ENCODE data around the gene RASA4.
"Not testable (repeated sequence)": the region's sequence is repeated elsewhere in the genome, so short reads cannot be mapped to it uniquely, and the experiment has no call there.

RASA4 gene

DNA sequence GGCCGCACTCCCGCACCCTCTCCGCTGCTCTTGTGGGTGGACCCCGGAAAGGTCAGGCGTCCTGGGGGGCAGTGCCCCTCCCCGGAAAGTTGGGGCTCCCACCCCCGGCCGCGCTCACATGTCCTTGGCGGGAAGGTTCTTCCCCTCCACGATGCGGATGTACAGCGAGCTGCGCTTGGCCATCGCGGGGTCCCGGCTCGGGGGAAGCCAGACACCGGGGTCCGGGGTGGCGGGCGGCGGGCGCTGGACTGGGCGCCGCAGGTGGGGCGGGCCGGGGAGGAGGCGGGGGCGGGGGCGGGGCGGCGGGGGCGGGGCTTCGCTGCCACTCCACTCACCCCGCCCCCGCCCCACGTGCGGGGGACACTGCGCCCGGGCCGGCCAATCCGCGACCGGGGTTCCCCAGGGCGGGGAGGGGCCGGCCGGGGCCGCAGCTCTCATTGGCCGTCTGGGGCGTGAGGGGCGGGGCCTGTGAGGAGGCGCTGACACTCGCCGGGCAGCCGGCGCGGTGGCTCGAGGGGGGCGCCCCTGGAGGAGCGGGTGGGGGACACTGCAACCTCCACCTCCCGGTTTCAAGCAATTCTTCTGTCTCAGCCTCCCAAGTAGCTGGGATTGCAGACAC is at the start of gene RASA4:
TSS of gene RASA4 (minus strand) at position 250 of the 619 bp plus-strand sequence. CDS start at position 183, 67 bp downstream.
- DNase-seq (ENCODE audit: low spot score) = peak; percentile 35

DNA sequence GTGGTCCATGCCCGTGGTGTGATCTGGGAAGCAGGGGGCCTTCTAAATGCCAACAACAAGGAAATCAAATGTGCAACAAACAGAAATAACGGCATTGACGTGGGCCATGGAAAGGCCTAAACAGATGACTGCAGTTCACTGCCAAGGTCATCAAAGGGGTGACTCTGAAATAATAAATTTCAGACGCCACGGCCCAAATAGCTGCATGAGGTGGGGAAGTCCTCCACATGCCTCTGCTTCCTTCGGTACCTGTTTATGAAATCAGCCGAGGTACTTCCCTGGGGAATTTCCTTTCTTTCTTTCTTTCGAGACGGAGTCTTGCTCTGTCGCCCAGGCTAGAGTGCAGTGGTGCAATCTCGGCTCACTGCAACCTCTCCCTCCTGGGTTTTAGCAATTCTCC is 48.2 kb upstream of the RASA4 start:
- not testable (repeated sequence) for DNase-seq (ENCODE audit: low spot score)

DNA sequence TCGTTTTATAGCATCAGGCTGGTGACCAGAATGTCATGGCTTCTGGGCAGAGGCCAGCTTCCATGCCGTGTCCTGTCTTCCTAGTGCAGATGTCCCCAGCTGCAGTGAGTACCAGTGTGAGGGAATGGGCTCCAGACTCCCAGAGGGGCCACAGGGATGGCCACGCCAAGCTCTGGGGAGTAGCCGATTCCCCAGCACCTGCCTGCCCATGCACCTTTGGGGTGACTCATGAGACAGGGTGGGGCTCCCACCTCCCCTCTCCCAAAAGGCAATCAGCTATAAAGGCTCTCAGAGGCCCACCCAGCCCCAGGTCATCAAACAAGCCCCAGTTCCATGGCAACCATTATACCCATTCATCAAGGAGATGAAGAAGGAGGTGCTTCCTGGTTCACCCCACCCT is 33.4 kb upstream of the RASA4 start, which contains the start of gene SPDYE2B:
TSS of gene SPDYE2B (plus strand) at position 396 of the 400 bp plus-strand sequence. CDS start 2,030 bp downstream, outside the sequence.
- DNase-seq (ENCODE audit: low spot score) = not testable (repeated sequence)

DNA sequence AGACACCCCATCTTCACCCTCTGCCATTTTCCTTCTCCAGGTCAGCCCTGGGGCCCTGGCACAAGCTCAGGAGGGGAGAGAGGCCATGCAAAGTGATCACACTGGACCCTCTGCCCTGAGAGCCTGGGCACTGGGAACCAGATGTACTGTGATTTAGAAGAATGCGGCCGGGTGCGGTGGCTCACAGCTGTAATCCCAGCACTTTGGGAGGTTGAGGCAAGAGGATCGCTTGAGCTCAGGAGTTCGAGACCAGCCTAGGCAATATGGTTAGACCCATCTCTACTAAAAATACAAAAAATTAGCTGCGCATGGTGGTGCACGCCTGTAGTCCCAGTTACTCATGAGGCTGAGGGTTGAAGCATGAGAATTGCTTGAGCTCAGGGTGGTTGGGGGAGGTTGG is 31.3 kb upstream of the RASA4 start:
- DNase-seq (ENCODE audit: low spot score) = not testable (repeated sequence)

DNA sequence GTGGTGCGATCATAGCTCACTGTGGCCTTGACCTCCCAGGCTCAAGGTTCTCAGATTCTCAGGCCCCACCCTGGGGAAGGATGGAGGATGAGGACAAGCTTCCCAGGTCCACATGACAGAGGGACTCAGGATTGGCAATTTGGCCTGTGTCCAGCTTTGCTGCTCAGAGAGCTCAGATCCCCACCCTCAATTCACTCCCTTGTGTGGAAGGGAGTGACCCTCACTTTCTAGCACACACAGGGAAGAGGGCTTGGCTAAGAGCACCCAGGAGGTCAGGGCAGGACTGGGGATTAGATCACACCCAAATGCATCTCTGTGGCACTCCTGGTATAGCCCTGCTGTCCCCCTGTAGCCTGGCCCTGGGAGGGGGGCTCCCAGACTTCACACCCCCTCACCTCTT is 26.8 kb upstream of the RASA4 start:
- DNase-seq (ENCODE audit: low spot score) = not testable (repeated sequence)

DNA sequence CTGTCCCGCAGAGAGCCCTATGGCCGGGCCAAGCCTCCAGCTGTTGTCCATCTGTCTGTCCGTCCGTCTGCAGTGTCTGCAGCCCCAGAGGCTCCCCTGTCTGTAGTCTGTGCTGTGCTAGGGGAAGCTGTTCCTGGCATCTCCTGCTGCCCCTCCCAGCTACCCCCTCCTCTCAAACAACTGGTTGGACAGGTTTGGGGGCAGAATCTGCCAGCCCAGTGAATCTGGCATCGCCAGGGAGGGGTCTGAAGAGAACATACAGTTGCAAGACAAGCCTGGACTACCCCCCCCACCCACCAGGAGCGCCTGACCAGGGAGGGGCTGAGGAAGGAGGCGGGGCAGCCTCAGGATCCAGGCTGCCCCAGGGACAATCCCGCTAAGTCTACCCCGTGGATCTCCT is 26.1 kb upstream of the RASA4 start, which contains the start of gene UPK3BL1:
TSS of gene UPK3BL1 (minus strand) at position 101 of the 400 bp plus-strand sequence. CDS start at position 51, 50 bp downstream.
- DNase-seq (ENCODE audit: low spot score) = not testable (repeated sequence)

DNA sequence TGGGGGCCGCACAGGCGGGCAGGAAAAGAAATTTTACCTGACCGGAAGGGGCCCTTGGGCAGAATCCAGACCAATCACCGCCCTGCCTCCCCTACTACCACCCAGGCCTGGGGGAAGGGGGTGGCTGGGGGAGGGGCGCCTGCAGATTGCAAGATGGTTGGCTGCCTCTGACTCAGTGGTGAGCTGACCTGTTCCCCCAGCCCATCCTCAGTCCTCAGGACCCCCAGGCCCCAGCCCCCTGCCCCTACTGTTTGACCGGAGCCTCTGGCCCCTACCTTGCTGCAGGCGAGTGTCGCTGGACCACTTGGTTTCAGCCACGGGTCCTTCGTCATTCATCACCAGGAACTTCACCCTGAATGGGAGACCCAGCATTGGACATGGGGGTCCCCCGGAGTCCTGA is 22.3 kb upstream of the RASA4 start:
- not testable (repeated sequence) for DNase-seq (ENCODE audit: low spot score)

DNA sequence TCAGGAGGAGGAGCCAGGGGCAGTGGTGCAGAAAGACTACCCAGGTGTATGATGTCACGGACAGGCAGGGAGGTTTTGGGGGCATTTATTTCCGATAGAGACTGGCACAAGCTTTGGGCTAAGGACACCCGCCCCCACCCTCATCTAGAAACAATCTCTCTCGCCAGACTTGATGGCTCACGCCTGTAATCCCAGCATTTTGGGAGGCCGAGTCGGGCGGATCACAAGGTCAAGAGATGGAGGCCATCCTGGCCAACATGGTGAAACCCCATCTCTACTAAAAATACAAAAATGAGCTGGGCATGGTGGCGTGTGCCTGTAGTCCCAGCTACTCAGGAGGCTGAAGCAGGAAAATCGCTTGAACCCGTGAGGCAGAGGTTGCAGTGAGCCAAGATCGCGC is 20.4 kb upstream of the RASA4 start:
- DNase-seq (ENCODE audit: low spot score) = not testable (repeated sequence)

DNA sequence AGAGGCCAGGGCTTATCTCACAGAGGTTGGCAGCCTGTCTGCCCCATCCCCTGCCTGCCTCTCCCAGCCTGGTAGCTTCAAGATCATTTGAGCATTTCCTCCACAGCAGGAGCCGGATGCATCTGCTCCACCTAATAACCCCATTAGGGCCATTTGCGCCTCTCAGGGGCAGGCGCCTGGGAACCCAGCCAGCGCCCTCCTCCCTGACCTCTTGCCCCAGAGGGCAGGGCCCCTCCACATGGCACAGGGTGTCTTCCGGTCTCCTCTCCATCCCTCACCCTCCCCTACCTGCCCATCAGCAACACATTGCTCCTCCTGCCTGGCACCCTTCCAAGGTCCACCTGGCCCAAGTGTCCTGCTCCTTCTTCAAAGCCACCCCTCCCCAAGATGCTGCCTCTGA is 18.8 kb upstream of the RASA4 start:
- not testable (repeated sequence) for DNase-seq (ENCODE audit: low spot score)

DNA sequence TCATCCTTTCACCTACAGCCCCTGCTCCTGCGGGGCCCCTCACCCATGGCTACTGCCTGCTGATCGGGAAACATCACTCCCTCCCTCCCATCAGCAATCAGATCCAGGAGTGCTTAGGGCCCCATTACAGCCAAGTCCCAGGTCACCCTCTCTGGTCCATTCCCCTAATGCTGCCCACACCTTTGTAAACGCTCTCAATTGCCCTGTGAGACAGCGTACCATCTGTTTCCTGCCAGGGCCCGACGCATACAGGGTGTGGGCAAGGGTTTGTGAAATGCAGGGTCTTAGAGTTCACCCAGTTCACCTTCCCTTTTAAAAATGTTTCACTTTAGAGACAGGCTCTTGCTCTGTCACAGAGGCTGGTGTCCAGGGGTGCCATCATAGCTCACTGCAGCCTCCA is 17.7 kb upstream of the RASA4 start:
- DNase-seq (ENCODE audit: low spot score) = not testable (repeated sequence)

DNA sequence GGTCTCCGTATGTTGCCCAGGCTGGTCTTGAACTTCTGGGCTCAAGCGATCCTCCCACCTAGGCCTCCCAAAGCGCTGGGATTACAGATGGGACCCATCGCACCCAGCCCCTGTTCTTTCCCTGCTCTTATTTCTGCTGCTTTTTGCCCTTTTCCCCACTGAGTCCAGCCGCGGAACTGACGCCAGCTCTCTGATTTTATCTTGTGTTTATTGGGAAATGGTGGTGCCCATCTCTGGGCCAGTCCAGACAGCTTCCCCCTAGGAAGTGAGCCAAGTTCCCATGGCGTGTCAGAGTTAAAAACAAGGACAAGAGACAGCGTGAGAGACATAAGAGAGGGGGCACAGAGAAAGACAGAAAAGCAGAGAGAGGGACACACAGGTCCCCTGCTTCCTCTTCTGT is 14.1 kb upstream of the RASA4 start:
- DNase-seq (ENCODE audit: low spot score) = not testable (repeated sequence)

DNA sequence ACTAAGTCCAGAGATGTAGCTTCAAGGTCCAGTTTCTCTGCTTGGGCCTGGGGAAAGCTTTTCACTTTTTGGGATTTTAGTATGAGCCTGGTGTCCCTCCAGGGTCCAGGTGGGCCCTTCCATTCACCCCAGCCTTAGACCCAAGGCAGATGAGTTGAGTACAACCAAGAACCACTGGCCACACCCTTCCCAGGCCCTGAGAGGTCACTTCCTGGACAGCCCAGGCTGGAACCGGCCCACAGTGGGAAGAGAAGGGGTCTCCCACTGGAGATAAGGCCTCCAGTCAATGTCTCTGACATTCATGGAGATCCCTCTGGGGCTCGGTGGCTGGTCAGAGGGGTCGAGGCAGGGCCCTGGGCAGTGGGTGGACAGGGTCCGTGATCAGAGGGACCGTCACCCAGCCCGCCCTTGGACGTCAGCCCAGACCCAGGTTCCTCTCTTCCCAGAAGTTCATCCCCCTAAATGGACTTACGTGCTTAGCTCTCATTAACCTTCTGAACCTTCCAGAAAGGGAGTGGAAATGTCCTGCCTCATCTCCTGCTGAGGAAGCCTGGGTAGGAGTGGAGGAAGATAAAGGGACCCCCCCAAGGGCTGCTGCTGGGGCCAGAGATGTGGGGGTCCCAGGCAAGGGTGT is 10.8 kb upstream of the RASA4 start:
- DNase-seq (ENCODE audit: low spot score) = not testable (repeated sequence)

DNA sequence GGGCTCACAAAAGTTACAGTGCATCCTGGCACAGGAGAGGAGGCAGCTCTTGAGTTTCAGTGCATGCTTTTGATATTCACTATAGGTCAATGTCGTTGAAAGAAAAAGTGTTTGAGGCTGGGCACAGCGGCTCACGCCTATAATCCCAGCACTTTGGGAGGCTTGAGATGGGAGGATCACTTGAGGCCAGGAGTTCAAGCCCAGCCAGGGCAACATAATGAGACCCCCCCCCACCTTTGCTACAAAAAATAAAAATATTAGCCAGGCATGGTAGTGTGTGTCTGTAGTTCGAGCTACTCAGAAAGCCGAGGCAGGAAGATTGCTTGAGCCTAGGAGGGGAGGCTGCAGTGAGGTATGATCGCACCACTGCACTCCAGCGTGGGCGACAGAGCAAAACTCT is 1.6 kb upstream of the RASA4 start:
- DNase-seq (ENCODE audit: low spot score) = not testable (repeated sequence)

DNA sequence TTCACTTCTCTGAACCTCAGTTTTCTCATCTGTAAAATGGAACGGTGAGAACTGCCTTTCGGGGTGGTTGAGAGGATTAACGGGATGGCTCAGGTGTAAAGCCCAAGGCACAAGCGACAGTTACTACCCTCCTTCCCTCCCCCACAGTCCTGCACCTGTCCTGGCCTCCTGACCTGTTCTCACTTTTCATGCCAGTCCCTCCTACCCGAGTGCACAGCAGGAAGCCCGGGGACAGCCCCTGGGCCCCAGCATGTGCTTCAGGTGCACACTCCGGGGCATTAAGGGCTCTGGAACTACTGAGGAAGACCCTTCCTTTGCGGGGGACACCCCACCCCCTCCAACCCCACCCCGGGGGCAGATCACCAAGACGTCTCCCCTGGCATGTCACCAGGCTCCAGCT is 626 bp downstream of the RASA4 start:
- DNase-seq (ENCODE audit: low spot score) = not testable (repeated sequence)

DNA sequence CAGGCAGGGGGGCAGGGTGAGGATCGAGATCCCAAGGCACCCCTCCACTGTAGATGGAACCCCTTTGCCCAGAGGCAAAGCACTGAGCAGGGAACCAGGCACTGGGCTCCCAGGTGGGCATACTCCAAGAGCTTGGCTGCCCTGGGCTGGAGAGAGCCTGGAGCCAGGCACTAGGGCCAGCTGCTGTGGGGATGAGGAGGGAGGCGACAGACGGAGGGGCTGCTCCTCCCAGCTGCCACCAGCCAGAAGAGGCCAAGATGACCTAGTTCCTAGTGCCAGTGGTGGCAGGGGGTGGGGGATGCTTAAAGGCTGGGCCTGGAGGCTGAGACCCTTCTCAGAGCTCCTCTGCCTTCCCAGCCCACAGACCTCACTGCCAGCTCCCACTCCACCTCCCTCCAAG is 1.7 kb downstream of the RASA4 start:
- DNase-seq (ENCODE audit: low spot score) = not testable (repeated sequence)

DNA sequence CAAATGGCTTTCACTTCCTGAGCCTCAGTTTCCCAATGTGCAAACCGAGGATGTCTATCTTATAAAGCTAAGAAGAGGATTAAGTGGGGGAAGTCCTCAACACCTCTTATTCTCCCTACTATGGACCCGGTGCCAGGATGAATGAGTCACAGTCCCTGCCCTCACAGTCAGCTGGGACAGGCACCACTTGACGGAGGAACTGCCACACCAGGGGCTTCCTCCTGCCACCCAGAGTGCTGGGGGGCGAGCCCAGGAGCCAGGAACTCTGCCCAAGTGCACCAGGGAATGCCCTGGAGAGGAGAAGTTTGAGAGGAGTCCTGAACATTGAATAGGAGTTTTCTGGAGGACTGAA is 2.2 kb downstream of the RASA4 start:
- not testable (repeated sequence) for DNase-seq (ENCODE audit: low spot score)

DNA sequence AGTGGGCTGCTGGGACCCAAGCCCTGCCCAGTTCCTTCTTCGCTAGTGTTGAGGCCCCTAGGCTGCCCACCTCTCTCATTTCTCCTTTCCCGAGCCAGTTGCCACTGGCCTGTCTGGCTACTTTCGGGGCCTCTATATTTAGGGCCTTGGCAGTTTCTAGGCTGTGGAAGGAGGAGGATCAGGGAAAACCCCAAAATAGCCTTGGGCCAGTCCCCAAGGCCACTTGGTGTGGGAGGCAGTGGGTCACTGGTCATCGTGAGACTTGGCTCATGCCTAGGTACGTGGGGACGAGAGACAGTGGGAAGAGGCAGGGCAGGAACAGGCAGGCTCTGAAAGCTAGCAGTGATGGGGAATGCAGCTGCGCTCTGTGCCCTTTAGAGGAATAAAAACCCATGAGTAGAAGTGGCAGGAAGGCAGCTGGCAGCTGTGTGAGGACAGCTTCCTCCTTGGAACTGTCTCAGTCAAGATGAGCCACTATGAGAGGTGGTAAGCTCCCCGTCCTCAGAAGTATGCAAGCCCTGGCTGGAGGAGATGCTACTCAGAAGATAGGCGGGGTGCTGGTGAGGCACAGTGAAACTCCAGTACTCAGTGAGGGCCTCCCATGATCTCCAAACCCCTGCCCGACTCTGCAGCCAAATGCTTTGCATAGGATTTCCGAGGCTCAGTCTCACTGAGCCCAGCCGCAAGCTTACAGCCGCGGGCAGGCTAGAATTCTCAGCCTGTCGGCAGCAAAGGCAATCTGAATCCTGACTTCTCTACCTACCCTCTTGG is 2.8 kb downstream of the RASA4 start:
- not testable (repeated sequence) for DNase-seq (ENCODE audit: low spot score)

DNA sequence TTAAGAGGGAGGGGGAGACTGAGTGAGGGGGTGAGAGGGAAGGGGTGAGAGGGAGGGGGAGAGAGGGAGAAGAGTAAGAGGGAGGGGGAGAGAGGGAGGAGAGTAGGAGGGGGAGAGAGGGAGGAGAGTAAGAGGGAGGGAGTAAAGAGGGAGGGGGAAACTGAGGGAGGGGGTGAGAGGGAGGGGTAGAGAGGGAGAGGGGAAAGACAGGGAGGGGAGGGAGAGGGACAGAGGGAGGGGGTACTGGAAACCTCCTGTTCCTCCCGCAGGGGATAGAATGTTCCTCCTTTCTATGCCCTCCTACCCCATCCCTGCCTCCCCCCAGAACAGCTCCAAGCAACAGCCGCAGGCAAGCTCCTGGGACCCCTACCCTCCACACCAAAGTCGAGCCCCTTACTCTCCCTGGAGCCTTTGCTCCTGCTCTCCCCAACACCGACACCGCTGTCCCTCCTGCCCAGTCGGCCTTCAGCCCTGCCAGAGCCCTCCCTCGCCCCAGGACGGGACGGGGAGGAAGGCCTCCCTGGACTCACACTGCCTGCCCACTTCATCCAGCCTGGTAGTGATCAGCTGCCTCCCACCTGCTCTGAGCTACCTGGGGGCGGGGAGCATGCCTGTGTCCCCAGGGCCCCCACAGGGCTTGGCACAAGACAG is 4.8 kb downstream of the RASA4 start:
- DNase-seq (ENCODE audit: low spot score) = peak; percentile 31

DNA sequence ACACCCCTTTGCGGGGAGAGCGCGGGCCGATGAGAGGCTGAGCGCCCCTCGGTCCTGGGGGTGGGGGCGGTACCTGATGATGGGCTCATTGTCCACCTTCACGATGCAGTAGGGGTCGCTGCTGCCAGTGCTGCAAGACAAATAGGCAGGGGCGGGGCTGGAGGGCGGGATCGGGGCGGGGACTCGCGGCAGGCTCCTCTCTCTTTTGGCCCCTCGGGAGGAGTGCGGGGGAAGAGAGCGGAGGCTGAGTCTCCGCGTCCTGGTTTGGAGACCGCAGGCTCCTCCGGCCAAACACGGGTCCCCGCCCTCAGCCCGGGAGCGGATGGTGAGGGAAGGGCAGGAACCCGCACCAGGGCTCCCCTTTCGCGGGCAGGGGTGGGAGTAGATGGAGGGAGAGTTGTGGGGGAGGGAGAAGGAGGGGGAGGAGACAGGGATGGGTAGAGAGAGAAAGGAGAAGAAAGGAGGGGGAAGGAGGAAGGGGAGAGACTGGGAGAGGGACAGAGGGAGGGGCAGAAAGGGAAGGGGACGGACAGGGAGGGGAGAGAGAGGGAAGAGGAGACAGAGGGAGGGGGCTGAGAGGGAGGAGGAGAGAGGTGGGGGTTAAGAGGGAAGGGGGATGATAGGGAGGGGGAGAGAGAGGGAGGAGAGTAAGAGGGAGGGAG is 5.4 kb downstream of the RASA4 start:
- DNase-seq (ENCODE audit: low spot score) = not testable (repeated sequence)

DNA sequence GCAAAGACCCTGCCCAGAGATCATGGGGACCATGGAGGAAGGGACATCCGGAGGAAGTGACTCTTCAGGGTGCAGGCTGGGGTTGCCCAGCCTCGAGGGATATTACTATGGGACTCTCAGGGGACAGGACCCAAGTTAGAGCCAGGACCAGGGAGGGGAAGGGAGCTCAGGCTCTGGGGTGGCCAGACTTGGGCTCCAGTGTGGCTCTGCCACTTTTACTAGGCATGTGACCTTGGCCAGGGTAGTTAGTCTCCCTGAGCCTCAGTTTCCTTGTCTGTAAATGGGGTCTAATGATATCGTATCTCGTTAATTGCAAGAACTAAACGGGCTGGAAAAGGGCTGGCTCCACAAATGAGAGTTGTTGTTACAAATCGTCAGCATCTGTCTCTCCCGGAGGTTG is 6.1 kb downstream of the RASA4 start:
- DNase-seq (ENCODE audit: low spot score) = not testable (repeated sequence)

DNA sequence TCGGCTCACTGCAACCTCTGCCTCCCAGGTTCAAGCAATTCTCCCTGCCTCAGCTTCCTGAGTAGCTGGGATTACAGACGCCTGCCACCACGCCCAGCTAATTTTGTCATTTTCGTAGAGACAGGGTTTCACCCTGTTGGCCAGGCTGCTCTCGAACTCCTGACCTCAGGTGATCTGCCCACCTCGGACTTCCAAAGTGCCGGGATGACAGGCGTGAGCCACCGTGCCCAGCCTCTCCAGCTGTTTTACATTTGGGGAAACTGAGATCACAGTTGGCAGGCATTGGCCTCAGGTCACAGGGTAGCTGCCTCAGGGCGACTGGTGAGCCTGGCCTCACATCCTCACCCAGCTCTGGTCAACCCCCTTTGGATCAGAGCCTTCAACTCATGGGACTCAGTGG is 6.8 kb downstream of the RASA4 start:
- DNase-seq (ENCODE audit: low spot score) = not testable (repeated sequence)

DNA sequence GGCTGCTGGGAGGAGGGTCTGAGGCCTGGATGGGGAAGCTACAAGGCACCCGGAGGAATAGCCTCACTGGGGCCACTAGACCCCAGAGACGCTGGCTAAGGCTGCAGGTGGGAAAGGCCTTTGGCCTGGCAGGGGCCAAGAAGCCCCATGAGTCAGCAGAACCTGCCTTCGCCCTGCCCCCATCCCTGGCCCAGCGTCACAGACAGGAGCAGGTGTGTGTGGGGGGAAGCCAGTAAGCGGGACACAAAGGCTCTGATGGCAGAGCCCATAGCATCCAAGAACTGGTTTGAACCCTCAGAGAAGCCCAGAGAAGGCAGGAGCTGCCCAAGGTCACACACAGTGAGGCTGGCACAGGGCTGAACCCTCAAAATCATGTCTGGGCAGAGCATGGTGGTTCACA is 9.7 kb downstream of the RASA4 start:
- not testable (repeated sequence) for DNase-seq (ENCODE audit: low spot score)

Measured in globus pallidus (tissue), 1 donor.